DND-41 (cell line): ENCODE measurements around the gene PCTP.

ENCODE experiments used
- ATAC-seq: fragments of 200-7000 bp; cut with Tn5 transposase; 3 replicates; pipeline ENCODE4 v1.9.1; 2021; ENCODE audit warnings: low read depth; ENCODE audit not compliant: insufficient read depth
- DNase-seq: peaks from one replicate; pipeline ENCODE4 v3.0.0-alpha.2; 2020
- H2AFZ ChIP-seq: 2 replicates; pipeline ENCODE4 v1.6.0; 2012; ENCODE audit warnings: low read depth, low read length
- H3K27ac ChIP-seq: 2 replicates; pipeline ENCODE4 v1.5.1; 2012; ENCODE audit warnings: low read length, inconsistent platforms
- H3K27me3 ChIP-seq: fragments of 200-600 bp; sonication (generic); 2 replicates; pipeline ENCODE4 v1.6.0; 2012; ENCODE audit warnings: low read length, mild to moderate bottlenecking, inconsistent platforms; ENCODE audit not compliant: insufficient read depth, poor library complexity
- H3K36me3 ChIP-seq: 2 replicates; pipeline ENCODE4 v1.5.1; 2012; ENCODE audit warnings: low read length, inconsistent platforms; ENCODE audit not compliant: insufficient read depth
- H3K4me1 ChIP-seq: 2 replicates; pipeline ENCODE4 v1.5.1; 2012; ENCODE audit warnings: mild to moderate bottlenecking, low read length; ENCODE audit not compliant: insufficient read depth
- H3K4me2 ChIP-seq: 2 replicates; pipeline ENCODE4 v1.6.0; 2012; ENCODE audit warnings: mild to moderate bottlenecking, moderate library complexity, low read length, inconsistent platforms; ENCODE audit not compliant: insufficient read depth
- H3K4me3 ChIP-seq, 2 experiments: fragments of 200-600 bp in 1 of 2; shearing (Covaris generic) in 1 of 2; 2 replicates each; pipeline ENCODE4 v1.5.1; 2012 to 2016; ENCODE audit warnings: inconsistent platforms in 2 of 2, low read length in 2 of 2, mild to moderate bottlenecking in 2 of 2, low read depth in 1 of 2, moderate library complexity in 1 of 2
- H3K79me2 ChIP-seq: 2 replicates; pipeline ENCODE4 v1.6.0; 2012; ENCODE audit warnings: low read length, inconsistent platforms; ENCODE audit not compliant: insufficient read depth
- H3K9ac ChIP-seq: 2 replicates; pipeline ENCODE4 v1.6.0; 2012; ENCODE audit warnings: low read depth, mild to moderate bottlenecking, inconsistent platforms, low read length, moderate library complexity
- H3K9me3 ChIP-seq: 2 replicates; pipeline ENCODE4 v1.5.1; 2012; ENCODE audit warnings: low read length, moderate library complexity, mild to moderate bottlenecking, inconsistent platforms; ENCODE audit not compliant: insufficient read depth, severe bottlenecking
- H4K20me1 ChIP-seq: 2 replicates; pipeline ENCODE4 v1.6.0; 2012; ENCODE audit warnings: low read length; ENCODE audit not compliant: insufficient read depth
- CTCF ChIP-seq: IDR thresholded peaks from 2 replicates; pipeline ENCODE4 v1.5.1; 2012; ENCODE audit warnings: borderline replicate concordance, low read length, moderate library complexity, mild to moderate bottlenecking; ENCODE audit not compliant: poor library complexity, severe bottlenecking; ENCODE audit errors: extremely low read depth
- EZH2 ChIP-seq: IDR thresholded peaks from 3 replicates; pipeline ENCODE4 v1.6.1; 2012; ENCODE audit warnings: borderline replicate concordance, low read depth, mild to moderate bottlenecking, moderate library complexity, low read length, inconsistent platforms; ENCODE audit not compliant: severe bottlenecking

Gene PCTP

GRCh38 chr17:55728833-55729232 is 22.0 kb upstream of the PCTP start:
- Histone ChIP-seq H3K4me3 (no peak overlapping the region), H3K4me1 (no peaks in the 10 kb centered on the region), H3K27ac (no peak overlapping the region), H2AFZ (no peak overlapping the region), H4K20me1 (no peaks in the 10 kb centered on the region), H3K36me3 (no peaks in the 10 kb centered on the region), H3K27me3 (no peaks in the 10 kb centered on the region), H3K79me2 (no peaks in the 10 kb centered on the region), H3K9me3 (no peaks in the 10 kb centered on the region), H3K4me2 (no peak overlapping the region), H3K9ac (no peak overlapping the region)
- ATAC-seq: no peak
- TF ChIP-seq CTCF: no peak
- TF ChIP-seq EZH2: no peak
- DNase-seq: no peak

GRCh38 chr17:55729484-55729883 is 21.4 kb upstream of the PCTP start:
- H3K4me1 ChIP-seq: no peaks in the 10 kb centered on the region
- ATAC-seq: no peak

GRCh38 chr17:55730380-55730779 is 20.5 kb upstream of the PCTP start:
- H2AFZ ChIP-seq: no peak overlapping the region
- H3K9ac ChIP-seq: no peak overlapping the region
- H3K27me3 ChIP-seq: no peaks in the 10 kb centered on the region
- no peaks in the 10 kb centered on the region for H3K36me3 ChIP-seq
- no peaks in the 10 kb centered on the region for H3K4me1 ChIP-seq
- no peak for ATAC-seq
- no peaks in the 10 kb centered on the region for H3K9me3 ChIP-seq
- no peak overlapping the region for H3K4me3 ChIP-seq
- H3K4me2 ChIP-seq: no peak overlapping the region
- no peaks in the 10 kb centered on the region for H4K20me1 ChIP-seq
- no peaks in the 10 kb centered on the region for H3K79me2 ChIP-seq
- no peak for TF ChIP-seq CTCF
- TF ChIP-seq EZH2: no peak
- no peak for DNase-seq
- H3K27ac ChIP-seq: no peak overlapping the region

More at GRCh38 chr17:55729484-55729883, 21.4 kb upstream of the PCTP start:
- Histone ChIP-seq H3K4me3 (no peak overlapping the region), H3K27ac (no peak overlapping the region), H3K79me2 (no peaks in the 10 kb centered on the region), H3K27me3 (no peaks in the 10 kb centered on the region), H3K9ac (no peak overlapping the region), H3K9me3 (no peaks in the 10 kb centered on the region), H3K4me2 (no peak overlapping the region), H3K36me3 (no peaks in the 10 kb centered on the region), H4K20me1 (no peaks in the 10 kb centered on the region), H2AFZ (no peak overlapping the region)
- TF ChIP-seq CTCF: no peak
- no peak for TF ChIP-seq EZH2
- no peak for DNase-seq

- TF ChIP-seq CTCF (no peak), EZH2 (no peak)
- H3K27ac ChIP-seq: no peak overlapping the region
- no peaks in the 10 kb centered on the region for H3K27me3 ChIP-seq
- DNase-seq (no peak), ATAC-seq (no peak)
- H2AFZ ChIP-seq: no peak overlapping the region
- H3K4me1 ChIP-seq: no peaks in the 10 kb centered on the region
- no peaks in the 10 kb centered on the region for H3K36me3 ChIP-seq
- no peaks in the 10 kb centered on the region for H3K9me3 ChIP-seq
- no peaks in the 10 kb centered on the region for H4K20me1 ChIP-seq
- no peak overlapping the region for H3K4me3 ChIP-seq
- H3K4me2 ChIP-seq: no peak overlapping the region
- no peaks in the 10 kb centered on the region for H3K79me2 ChIP-seq
- H3K9ac ChIP-seq: no peak overlapping the region
Observed at GRCh38 chr17:55730808-55731207, 20.0 kb upstream of the PCTP start.
